ENCODE data around the gene PDE6G.

DNA sequence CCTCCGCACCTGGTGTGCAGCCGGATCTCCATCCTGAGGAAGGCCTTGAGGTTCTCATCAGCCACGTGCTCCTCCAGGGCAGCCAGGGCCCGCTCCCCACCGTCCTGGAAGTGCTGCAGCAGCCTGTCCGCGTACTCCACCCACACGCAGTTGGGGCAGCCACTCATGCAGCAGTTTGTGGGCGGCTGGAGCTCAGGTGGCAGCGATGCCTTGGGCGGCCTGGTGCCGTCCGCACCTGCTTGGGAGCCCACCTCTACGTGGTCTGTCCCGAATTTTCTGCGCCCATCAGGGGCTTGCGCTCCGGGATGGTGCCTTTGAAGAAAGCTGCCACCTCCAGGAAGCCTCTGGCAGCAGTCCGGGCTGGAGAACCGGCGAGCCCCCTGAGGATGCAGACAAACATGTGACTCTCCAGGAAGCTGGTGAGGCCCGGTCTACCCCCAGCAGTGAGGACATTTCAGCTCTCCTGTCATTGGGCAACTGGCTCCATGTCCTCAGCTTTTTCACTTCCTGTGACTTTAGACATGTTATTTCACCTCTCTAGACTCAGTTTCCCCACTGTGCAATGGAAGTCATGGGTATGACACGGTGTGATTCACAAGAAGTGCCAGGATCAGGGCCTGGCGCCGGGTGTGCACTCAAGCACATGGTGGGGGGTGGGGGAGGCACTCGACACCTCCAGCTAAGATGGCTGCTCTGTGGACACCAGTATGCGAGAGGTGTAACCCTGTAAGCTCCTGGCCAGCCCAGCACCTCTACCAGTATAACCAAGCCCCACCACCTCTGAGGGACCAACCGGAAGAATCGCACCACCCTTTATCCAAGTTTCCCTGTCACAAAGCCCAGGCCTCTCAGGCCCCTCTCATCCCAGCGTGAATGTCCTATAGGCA, 9.1 kb upstream of the PDE6G start:
- TF ChIP-seq, protein P1, sequence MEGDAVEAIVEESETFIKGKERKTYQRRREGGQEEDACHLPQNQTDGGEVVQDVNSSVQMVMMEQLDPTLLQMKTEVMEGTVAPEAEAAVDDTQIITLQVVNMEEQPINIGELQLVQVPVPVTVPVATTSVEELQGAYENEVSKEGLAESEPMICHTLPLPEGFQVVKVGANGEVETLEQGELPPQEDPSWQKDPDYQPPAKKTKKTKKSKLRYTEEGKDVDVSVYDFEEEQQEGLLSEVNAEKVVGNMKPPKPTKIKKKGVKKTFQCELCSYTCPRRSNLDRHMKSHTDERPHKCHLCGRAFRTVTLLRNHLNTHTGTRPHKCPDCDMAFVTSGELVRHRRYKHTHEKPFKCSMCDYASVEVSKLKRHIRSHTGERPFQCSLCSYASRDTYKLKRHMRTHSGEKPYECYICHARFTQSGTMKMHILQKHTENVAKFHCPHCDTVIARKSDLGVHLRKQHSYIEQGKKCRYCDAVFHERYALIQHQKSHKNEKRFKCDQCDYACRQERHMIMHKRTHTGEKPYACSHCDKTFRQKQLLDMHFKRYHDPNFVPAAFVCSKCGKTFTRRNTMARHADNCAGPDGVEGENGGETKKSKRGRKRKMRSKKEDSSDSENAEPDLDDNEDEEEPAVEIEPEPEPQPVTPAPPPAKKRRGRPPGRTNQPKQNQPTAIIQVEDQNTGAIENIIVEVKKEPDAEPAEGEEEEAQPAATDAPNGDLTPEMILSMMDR (IDR thresholded peaks at IDR 0.05): no peak
- TF ChIP-seq TCF7L2 (IDR thresholded peaks at IDR 0.05; ENCODE audit: low read depth, low read length): no peak
- TF ChIP-seq POLR2AphosphoS5 (IDR thresholded peaks at IDR 0.05; ENCODE audit: low read depth, low read length): no peak
- TF ChIP-seq, protein P2, sequence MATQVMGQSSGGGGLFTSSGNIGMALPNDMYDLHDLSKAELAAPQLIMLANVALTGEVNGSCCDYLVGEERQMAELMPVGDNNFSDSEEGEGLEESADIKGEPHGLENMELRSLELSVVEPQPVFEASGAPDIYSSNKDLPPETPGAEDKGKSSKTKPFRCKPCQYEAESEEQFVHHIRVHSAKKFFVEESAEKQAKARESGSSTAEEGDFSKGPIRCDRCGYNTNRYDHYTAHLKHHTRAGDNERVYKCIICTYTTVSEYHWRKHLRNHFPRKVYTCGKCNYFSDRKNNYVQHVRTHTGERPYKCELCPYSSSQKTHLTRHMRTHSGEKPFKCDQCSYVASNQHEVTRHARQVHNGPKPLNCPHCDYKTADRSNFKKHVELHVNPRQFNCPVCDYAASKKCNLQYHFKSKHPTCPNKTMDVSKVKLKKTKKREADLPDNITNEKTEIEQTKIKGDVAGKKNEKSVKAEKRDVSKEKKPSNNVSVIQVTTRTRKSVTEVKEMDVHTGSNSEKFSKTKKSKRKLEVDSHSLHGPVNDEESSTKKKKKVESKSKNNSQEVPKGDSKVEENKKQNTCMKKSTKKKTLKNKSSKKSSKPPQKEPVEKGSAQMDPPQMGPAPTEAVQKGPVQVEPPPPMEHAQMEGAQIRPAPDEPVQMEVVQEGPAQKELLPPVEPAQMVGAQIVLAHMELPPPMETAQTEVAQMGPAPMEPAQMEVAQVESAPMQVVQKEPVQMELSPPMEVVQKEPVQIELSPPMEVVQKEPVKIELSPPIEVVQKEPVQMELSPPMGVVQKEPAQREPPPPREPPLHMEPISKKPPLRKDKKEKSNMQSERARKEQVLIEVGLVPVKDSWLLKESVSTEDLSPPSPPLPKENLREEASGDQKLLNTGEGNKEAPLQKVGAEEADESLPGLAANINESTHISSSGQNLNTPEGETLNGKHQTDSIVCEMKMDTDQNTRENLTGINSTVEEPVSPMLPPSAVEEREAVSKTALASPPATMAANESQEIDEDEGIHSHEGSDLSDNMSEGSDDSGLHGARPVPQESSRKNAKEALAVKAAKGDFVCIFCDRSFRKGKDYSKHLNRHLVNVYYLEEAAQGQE (IDR thresholded peaks at IDR 0.05; ENCODE audit: insufficient read depth in 1 of 2, low read depth in 2 of 2, low read length in 1 of 2): no peak
- no peak for TF ChIP-seq SIN3A (IDR thresholded peaks at IDR 0.05; ENCODE audit: borderline replicate concordance, insufficient read depth, low read depth, low read length)
